Thoracic aorta (tissue), 2 donors: ENCODE measurements around the gene ADM2. TPM values are rescaled to one million over a fixed set of nuclear protein-coding genes. Genes with fewer than 3 reads are reported as not detected.

Experiments used
- ATAC-seq: fragments of 150-250 bp; one replicate; pipeline ENCODE4 v1.8.0; 2017; ENCODE audit warnings: low read depth; ENCODE audit not compliant: insufficient number of reproducible peaks, low FRiP score
- DNase-seq: peaks from one replicate; pipeline ENCODE4 v3.0.0-alpha.2; 2020; ENCODE audit warnings: low spot score
- H3K27ac ChIP-seq, 2 donors: fragments of 200-600 bp; sonication (generic); 1 replicate in 1 of 2; 2 replicates in 1 of 2; pipeline ENCODE4 v1.5.1; 2016; ENCODE audit warnings: mild to moderate bottlenecking in 2 of 2, moderate library complexity in 2 of 2
- H3K27me3 ChIP-seq: fragments of 200-600 bp; sonication (generic); replicated peaks from 2 replicates; pipeline ENCODE4 v1.6.0; 2016; ENCODE audit warnings: mild to moderate bottlenecking; ENCODE audit not compliant: insufficient read depth
- H3K36me3 ChIP-seq: fragments of 200-600 bp; sonication (generic); one replicate; pipeline ENCODE4 v1.5.1; 2016
- H3K4me1 ChIP-seq, 2 donors: fragments of 200-600 bp; sonication (generic); 1 replicate in 1 of 2; 2 replicates in 1 of 2; pipeline versions ENCODE4 v1.5.1 to v1.6.0; 2016; ENCODE audit warnings: low read depth in 2 of 2, mild to moderate bottlenecking in 1 of 2; ENCODE audit not compliant: control insufficient read depth in 1 of 2
- H3K4me3 ChIP-seq: fragments of 200-600 bp; sonication (generic); 2 replicates; pipeline ENCODE4 v1.5.1; 2016; ENCODE audit warnings: mild to moderate bottlenecking
- H3K9me3 ChIP-seq: fragments of 200-600 bp; sonication (generic); 2 replicates; pipeline ENCODE4 v1.5.1; 2016
- CTCF ChIP-seq: fragments of 200-600 bp; sonication (generic); IDR thresholded peaks from one replicate; pipeline ENCODE4 v1.5.1; 2019; ENCODE audit warnings: antibody characterized with exemption
- total RNA-seq, 2 donors: library from RNA; depleted of rRNA; stranded (reverse); fragments of >200 nt; gene quantifications; one replicate each; pipeline versions ENCODE4 v1.1.0 to v1.2.3, GENCODE V29; 2016

The ADM2 gene
- total RNA-seq, 2 donors from 2014 or later = 0.14 TPM; not detected in 1

GRCh38 chr22:50436015-50436830 lies 45.1 kb upstream of the ADM2 start:
- ATAC-seq = no peak
- no peak for TF ChIP-seq CTCF
- peaks cover 75% of the 10 kb centered on the region for H3K36me3 ChIP-seq

DNA sequence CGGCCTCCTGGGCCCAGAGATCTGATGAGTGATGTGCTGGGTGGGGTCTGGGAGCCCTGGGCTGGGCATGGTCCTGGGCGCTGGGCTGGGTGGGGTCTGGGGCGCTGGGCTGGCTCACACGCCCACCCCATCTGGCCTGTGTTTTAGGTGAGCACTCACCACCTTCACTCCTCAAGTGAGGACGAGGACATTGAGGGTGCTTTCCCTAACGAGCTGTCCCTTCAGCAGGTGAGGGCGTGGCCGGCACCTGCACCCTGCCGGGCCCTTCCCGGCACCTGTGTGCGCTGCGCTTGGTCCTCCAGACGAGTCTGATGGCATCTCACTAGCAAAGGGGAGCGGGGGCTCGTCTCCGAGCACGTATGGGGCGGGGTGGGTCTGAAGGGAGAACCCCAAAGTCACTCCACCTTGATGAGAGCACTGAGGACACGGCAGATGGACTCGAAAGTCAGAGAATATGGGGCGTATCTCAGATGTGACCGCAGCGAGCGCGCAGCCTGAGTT lies 44.5 kb upstream of the ADM2 start:
- H3K27me3 ChIP-seq = no peaks in the 10 kb centered on the region
- H3K36me3 ChIP-seq = peaks cover 71% of the 10 kb centered on the region
- DNase-seq (no peak), ATAC-seq (no peak)
- H3K4me3 ChIP-seq = no peak overlapping the region
- no peak overlapping the region for H3K27ac ChIP-seq
- H3K9me3 ChIP-seq = no peaks in the 10 kb centered on the region
- TF ChIP-seq CTCF = no peak
- no peaks in the 10 kb centered on the region for H3K4me1 ChIP-seq

More at GRCh38 chr22:50436015-50436830, 45.1 kb upstream of the ADM2 start:
- Histone ChIP-seq H3K9me3 (no peaks in the 10 kb centered on the region), H3K4me3 (no peak overlapping the region), H3K4me1 (no peaks in the 10 kb centered on the region), H3K27ac (no peak overlapping the region), H3K27me3 (no peaks in the 10 kb centered on the region)
- DNase-seq = no peak

- H3K27me3 ChIP-seq = no peaks in the 10 kb centered on the region
- no peak for TF ChIP-seq CTCF
- peaks cover 63% of the 10 kb centered on the region for H3K36me3 ChIP-seq
- no peak for ATAC-seq
- H3K4me3 ChIP-seq = no peak overlapping the region
- no peak for DNase-seq
- no peak overlapping the region for H3K27ac ChIP-seq
- no peaks in the 10 kb centered on the region for H3K9me3 ChIP-seq
- H3K4me1 ChIP-seq = no peaks in the 10 kb centered on the region
These were observed 43.6 kb upstream of the ADM2 start for GRCh38 chr22:50437511-50438304.

- Histone ChIP-seq H3K4me3 (no peak overlapping the region), H3K27me3 (no peaks in the 10 kb centered on the region), H3K27ac (no peak overlapping the region), H3K9me3 (no peaks in the 10 kb centered on the region), H3K4me1 (no peaks in the 10 kb centered on the region), H3K36me3 (peaks cover 65% of the 10 kb centered on the region)
- DNase-seq = no peak
- no peak for ATAC-seq
- no peak for TF ChIP-seq CTCF
These were observed 42.8 kb upstream of the ADM2 start for GRCh38 chr22:50438305-50439275.
